GM23248 (cell line): ENCODE measurements around the gene SPANXA2. TPM values are rescaled to one million over a fixed set of nuclear protein-coding genes. Genes with fewer than 3 reads are reported as not detected.
"Not testable (repeated sequence)": the region's sequence is repeated elsewhere in the genome, so short reads cannot be mapped to it uniquely, and the experiment has no call there.

Experiments used
- DNase-seq: peaks from one replicate; pipeline ENCODE4 v3.0.0-alpha.2; 2015
- H2AFZ ChIP-seq: fragments of 200-600 bp; sonication (generic); 2 replicates; pipeline ENCODE4 v1.6.1; 2016; ENCODE audit warnings: antibody characterized with exemption
- H3F3A ChIP-seq: fragments of 200-600 bp; sonication (generic); 2 replicates; pipeline ENCODE4 v1.6.1; 2016; ENCODE audit warnings: mild to moderate bottlenecking, antibody characterized with exemption, mixed run types; ENCODE audit not compliant: insufficient read depth
- H3K27ac ChIP-seq: fragments of 200-600 bp; sonication (generic); 2 replicates; pipeline ENCODE4 v1.5.1; 2016; ENCODE audit warnings: mild to moderate bottlenecking
- H3K27me3 ChIP-seq: fragments of 200-600 bp; sonication (generic); replicated peaks from 2 replicates; pipeline ENCODE4 v1.6.1; 2016; ENCODE audit warnings: mild to moderate bottlenecking; ENCODE audit not compliant: insufficient read depth
- H3K36me3 ChIP-seq: fragments of 200-600 bp; sonication (generic); 2 replicates; pipeline ENCODE4 v1.6.1; 2016; ENCODE audit warnings: low read depth, mild to moderate bottlenecking
- H3K4me1 ChIP-seq: fragments of 200-600 bp; sonication (generic); 2 replicates; pipeline ENCODE4 v1.6.1; 2016; ENCODE audit warnings: mild to moderate bottlenecking; ENCODE audit not compliant: insufficient read depth
- H3K4me2 ChIP-seq: fragments of 200-600 bp; sonication (generic); one replicate; pipeline ENCODE4 v1.6.1; 2016; ENCODE audit warnings: mild to moderate bottlenecking; ENCODE audit not compliant: unreplicated experiment
- H3K4me3 ChIP-seq: fragments of 200-600 bp; sonication (generic); 2 replicates; pipeline ENCODE4 v1.5.1; 2016; ENCODE audit warnings: mild to moderate bottlenecking
- H3K79me2 ChIP-seq: fragments of 200-600 bp; sonication (generic); 2 replicates; pipeline ENCODE4 v1.6.1; 2016; ENCODE audit warnings: mild to moderate bottlenecking; ENCODE audit not compliant: insufficient read depth
- H3K9ac ChIP-seq: fragments of 200-600 bp; sonication (generic); 2 replicates; pipeline ENCODE4 v1.6.1; 2016; ENCODE audit warnings: mild to moderate bottlenecking
- H3K9me2 ChIP-seq: fragments of 200-600 bp; sonication (generic); 2 replicates; pipeline ENCODE4 v1.6.1; 2016; ENCODE audit warnings: mixed run types, mild to moderate bottlenecking, moderate library complexity; ENCODE audit not compliant: insufficient read depth
- H3K9me3 ChIP-seq: fragments of 200-600 bp; sonication (generic); one replicate; pipeline ENCODE4 v1.6.1; 2017; ENCODE audit warnings: low read depth
- H4K20me1 ChIP-seq: fragments of 200-600 bp; sonication (generic); 2 replicates; pipeline ENCODE4 v1.6.0; 2016; ENCODE audit not compliant: insufficient read depth
- EZH2 ChIP-seq: fragments of 200-600 bp; sonication (generic); IDR thresholded peaks from 2 replicates; pipeline ENCODE4 v1.6.1; 2018; ENCODE audit warnings: antibody characterized with exemption, mild to moderate bottlenecking; ENCODE audit not compliant: insufficient read depth, poor library complexity, severe bottlenecking
- EZH2phosphoT487 ChIP-seq: fragments of 200-600 bp; sonication (generic); IDR thresholded peaks from 2 replicates; pipeline ENCODE4 v1.6.1; 2018; ENCODE audit warnings: antibody characterized with exemption, moderate library complexity, mild to moderate bottlenecking, low read depth; ENCODE audit not compliant: insufficient read depth
- WGBS, 2 experiments: methylation state at CpG; one replicate each; pipeline ENCODE4 v1.1.6; 2015 to 2017; ENCODE audit warnings: low lambda C conversion rate in 2 of 2, low coverage in 1 of 2; ENCODE audit errors: missing lambda C conversion rate in 2 of 2; 5-methylcytosine and 5-hydroxymethylcytosine counted together
- in situ Hi-C: fragments of 300-500 bp; cut with MboI; formaldehyde crosslinking; loops from 2 replicates; pipeline ENCODE4 v1.15.0; 2020
- polyA plus RNA-seq: library from polyadenylated mRNA; unstranded; fragments of >200 nt; fragmentation: Nextera tagmentation; extraction: Ambion mirVana; gene quantifications from 2 replicates; pipeline ENCODE4 v1.2.1, GENCODE V29; 2016
- total RNA-seq: library from RNA; depleted of rRNA; stranded (reverse); fragments of >200 nt; shearing (Covaris generic); gene quantifications from 2 replicates; pipeline ENCODE4 v1.2.3, GENCODE V29; 2014; rRNA removed

The SPANXA2 gene, protein sequence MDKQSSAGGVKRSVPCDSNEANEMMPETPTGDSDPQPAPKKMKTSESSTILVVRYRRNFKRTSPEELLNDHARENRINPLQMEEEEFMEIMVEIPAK
- total RNA-seq = not detected in 2 replicates
- polyA plus RNA-seq = not detected in 2 replicates

DNA sequence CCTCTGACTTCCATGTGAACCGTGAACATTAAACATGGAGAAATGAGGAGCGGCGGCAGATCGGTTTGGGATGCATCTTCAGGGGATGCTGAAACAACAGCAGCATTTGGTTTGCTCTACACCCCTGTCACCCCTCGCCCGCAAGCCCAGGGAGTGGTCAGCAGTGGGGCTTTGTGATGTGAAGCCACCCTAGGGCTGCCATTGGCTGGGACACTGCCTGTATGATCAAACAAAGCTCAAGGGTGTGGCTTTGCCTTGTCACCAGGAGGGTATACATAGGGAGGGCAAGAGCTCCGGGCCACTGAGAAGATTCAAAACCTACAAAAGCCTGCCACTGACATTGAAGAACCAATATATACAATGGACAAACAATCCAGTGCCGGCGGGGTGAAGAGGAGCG is at the start of gene SPANXA2:
Gene SPANXA2, plus strand, starts transcription at position 301 of the 400 bp plus-strand sequence. Its CDS starts 60 bp downstream, at position 361.
- H2AFZ ChIP-seq, H3K4me2 ChIP-seq, H3K79me2 ChIP-seq, DNase-seq, H3K9ac ChIP-seq, H3K27ac ChIP-seq, H4K20me1 ChIP-seq, H3K9me2 ChIP-seq, in situ Hi-C loops, H3K9me3 ChIP-seq, H3K4me1 ChIP-seq, H3K4me3 ChIP-seq, H3K27me3 ChIP-seq, H3F3A ChIP-seq, H3K36me3 ChIP-seq: not testable (repeated sequence)
- no CpG with 5 or more reads among the region's 10 CpGs for WGBS, 2 experiments

DNA sequence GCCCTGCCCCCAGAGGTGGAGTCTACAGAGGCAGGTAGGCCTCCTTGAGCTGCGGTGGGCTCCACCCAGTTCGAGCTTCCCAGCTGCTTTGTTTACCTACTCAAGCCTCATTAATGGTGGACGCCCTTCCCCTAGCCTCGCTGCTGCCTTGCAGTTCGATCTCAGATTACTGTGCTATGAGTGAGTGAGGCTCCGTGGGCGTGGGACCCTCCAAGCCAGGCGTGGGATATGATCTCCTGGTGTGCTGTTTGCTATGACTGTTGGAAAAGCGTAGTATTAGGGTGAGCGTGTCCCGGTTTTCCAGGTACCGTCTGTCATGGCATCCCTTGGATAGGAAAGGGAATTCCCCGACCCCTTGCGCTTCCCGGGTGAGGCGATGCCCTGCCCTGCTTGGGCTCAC is 47.0 kb upstream of the SPANXA2 start:
- H3K4me2 ChIP-seq, H3F3A ChIP-seq, DNase-seq, H4K20me1 ChIP-seq, in situ Hi-C loops, H3K27ac ChIP-seq, H3K9ac ChIP-seq, H2AFZ ChIP-seq, H3K4me1 ChIP-seq, H3K79me2 ChIP-seq, H3K27me3 ChIP-seq, H3K9me3 ChIP-seq, H3K36me3 ChIP-seq, H3K9me2 ChIP-seq, H3K4me3 ChIP-seq: not testable (repeated sequence)
- 25 to 49% methylated on average over 6 to 7 of the region's 16 CpGs for WGBS, 2 experiments

- DNase-seq, H3K79me2 ChIP-seq, H3K27me3 ChIP-seq, H3F3A ChIP-seq, H4K20me1 ChIP-seq, H3K4me1 ChIP-seq, H3K9ac ChIP-seq, H3K4me3 ChIP-seq, H3K9me3 ChIP-seq, H3K27ac ChIP-seq, H2AFZ ChIP-seq, in situ Hi-C loops, H3K9me2 ChIP-seq, H3K36me3 ChIP-seq, H3K4me2 ChIP-seq: not testable (repeated sequence)
- no CpG with 5 or more reads among the region's 10 CpGs for WGBS, 2 experiments
Measured at GRCh38 chrX:141584638-141585037, 4.9 kb upstream of the SPANXA2 start, which contains the start of gene SPANXA1. Gene SPANXA1, minus strand, starts transcription at chrX:141584738. Its CDS starts 60 bp downstream, at chrX:141584678.

GRCh38 chrX:141609111-141609510 is 19.6 kb downstream of the SPANXA2 start:
- Histone ChIP-seq H3K36me3 (no peaks in the 10 kb centered on the region), H3K4me1 (no peaks in the 10 kb centered on the region), H3K4me2 (no peak overlapping the region), H3K27me3 (no peaks in the 10 kb centered on the region), H3F3A (no peaks in the 10 kb centered on the region), H3K9ac (no peak overlapping the region), H3K9me2 (no peaks in the 10 kb centered on the region), H3K79me2 (no peaks in the 10 kb centered on the region), H2AFZ (no peak overlapping the region), H4K20me1 (no peaks in the 10 kb centered on the region), H3K4me3 (no peak overlapping the region), H3K9me3 (no peaks in the 10 kb centered on the region), H3K27ac (no peak overlapping the region)
- DNase-seq = no peak
- in situ Hi-C loops = no loop called here
- 38 to 50% methylated on average over 1 of the region's 1 CpG for WGBS, 2 experiments
- no peak for TF ChIP-seq EZH2
- no peak for TF ChIP-seq EZH2phosphoT487

DNA sequence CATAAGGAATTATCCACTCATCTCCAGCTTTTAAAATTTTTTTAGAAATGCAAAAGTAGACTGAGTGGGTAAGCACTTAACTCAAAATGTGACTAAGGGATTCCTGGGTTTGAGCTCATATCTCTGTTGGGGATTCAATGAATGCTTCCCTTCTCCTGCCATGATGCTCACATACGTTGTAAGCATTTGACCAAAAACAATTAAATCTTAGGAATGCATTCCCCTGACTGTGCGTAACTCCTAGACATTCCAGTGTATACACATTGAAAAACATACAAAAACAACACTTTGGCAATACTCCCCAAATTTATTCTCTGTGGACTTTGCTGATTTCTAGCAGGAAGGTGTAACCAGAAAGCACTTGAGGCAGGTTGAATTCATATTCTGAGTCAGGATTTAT is 29.8 kb downstream of the SPANXA2 start:
- Histone ChIP-seq H3K79me2 (no peaks in the 10 kb centered on the region), H3F3A (no peaks in the 10 kb centered on the region), H4K20me1 (no peaks in the 10 kb centered on the region), H3K4me1 (no peaks in the 10 kb centered on the region), H3K4me2 (no peak overlapping the region), H3K27me3 (no peaks in the 10 kb centered on the region), H3K4me3 (no peak overlapping the region), H3K9me3 (no peaks in the 10 kb centered on the region), H3K9me2 (no peaks in the 10 kb centered on the region), H2AFZ (no peak overlapping the region), H3K27ac (no peak overlapping the region), H3K36me3 (no peaks in the 10 kb centered on the region), H3K9ac (no peak overlapping the region)
- DNase-seq = peak; percentile 1
- TF ChIP-seq EZH2 (no peak), EZH2phosphoT487 (no peak)
- in situ Hi-C loops = no loop called here
- 8 to 22% methylated on average over 2 of the region's 2 CpGs for WGBS, 2 experiments
